ENCODE data around the gene CCDC159.
"Not testable (repeated sequence)": the region's sequence is repeated elsewhere in the genome, so short reads cannot be mapped to it uniquely, and the experiment has no call there.

The CCDC159 gene

DNA sequence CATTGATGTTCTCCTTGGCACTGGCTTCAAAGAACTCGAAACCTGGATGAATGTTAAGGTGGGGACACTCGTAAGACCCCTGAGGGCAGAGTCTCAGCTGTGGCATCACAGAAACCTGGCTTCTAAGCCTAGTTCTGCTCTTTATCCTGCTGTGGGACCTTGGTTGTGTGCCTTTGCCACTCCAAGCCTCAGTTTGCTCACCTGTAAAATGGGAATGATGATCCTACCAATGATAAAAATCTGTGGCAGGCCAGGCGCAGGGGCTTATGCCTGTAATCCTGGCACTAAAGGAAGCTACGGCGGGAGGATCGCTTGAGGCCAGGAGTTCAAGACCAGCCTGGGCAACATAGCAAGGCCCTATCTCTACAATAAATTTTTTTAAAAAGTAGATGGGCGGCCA is 20.8 kb upstream of the CCDC159 start:
- no peaks in the 10 kb centered on the region for H3K27me3 ChIP-seq
- peaks cover 3% of the 10 kb centered on the region; the same call in 1 of the 2 replicates for H3K36me3 ChIP-seq
- no peak for DNase-seq
- peaks cover 10% of the 10 kb centered on the region for H3K4me1 ChIP-seq
- no peaks in the 10 kb centered on the region for H3K9me3 ChIP-seq
- TF ChIP-seq, protein P1, sequence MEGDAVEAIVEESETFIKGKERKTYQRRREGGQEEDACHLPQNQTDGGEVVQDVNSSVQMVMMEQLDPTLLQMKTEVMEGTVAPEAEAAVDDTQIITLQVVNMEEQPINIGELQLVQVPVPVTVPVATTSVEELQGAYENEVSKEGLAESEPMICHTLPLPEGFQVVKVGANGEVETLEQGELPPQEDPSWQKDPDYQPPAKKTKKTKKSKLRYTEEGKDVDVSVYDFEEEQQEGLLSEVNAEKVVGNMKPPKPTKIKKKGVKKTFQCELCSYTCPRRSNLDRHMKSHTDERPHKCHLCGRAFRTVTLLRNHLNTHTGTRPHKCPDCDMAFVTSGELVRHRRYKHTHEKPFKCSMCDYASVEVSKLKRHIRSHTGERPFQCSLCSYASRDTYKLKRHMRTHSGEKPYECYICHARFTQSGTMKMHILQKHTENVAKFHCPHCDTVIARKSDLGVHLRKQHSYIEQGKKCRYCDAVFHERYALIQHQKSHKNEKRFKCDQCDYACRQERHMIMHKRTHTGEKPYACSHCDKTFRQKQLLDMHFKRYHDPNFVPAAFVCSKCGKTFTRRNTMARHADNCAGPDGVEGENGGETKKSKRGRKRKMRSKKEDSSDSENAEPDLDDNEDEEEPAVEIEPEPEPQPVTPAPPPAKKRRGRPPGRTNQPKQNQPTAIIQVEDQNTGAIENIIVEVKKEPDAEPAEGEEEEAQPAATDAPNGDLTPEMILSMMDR (IDR thresholded peaks at IDR 0.05; ENCODE audit: low read depth, low read length), result no peak
- no peak overlapping the region for H3K4me3 ChIP-seq (ENCODE audit: low read depth, low read length)

DNA sequence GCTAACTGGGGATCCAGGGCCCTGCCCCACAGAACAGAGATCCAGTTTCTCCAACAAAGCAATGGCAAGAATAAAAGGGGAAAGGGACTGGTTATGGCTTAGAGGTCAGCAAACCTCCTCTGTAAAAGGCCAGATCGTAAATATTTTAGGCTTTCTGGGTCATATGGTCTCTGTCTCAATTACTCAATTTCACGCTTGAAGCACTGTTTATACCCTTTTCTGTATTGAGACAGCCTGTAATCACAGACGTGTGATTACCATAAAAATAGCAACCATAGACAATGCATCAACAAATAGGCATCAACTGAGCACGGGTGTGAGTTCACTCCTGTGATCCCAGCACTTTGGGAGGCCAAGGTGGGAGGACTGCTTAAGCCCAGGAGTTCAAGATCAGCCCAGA is 16.2 kb upstream of the CCDC159 start:
- H3K27me3 ChIP-seq, result no peaks in the 10 kb centered on the region
- H3K4me3 ChIP-seq (ENCODE audit: low read depth, low read length), result no peak overlapping the region
- peaks cover 6% of the 10 kb centered on the region for H3K36me3 ChIP-seq
- no peaks in the 10 kb centered on the region for H3K9me3 ChIP-seq
- DNase-seq, result no peak
- H3K4me1 ChIP-seq, result no peaks in the 10 kb centered on the region
- TF ChIP-seq, protein P1 (IDR thresholded peaks at IDR 0.05; ENCODE audit: low read depth, low read length), result no peak

DNA sequence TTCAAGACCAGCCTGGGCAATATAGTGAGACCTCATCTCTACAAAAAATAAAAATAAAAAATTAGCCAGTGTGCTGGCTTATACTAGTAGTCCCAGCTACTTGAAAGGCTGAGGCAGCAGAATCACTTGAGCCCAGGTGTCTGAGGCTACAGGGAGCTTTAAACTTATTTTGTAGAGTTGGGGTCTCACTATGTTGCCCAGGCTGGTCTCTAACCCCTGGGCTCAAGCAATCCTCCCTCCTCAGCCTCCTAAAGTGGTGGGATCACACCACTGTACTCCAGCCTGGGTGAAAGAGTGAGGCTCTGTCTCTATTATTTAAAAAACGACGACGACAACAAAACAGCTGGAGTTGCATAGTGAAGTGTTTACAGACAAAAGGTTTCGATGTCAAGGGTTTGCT is 14.8 kb upstream of the CCDC159 start:
- no peak overlapping the region for H3K4me3 ChIP-seq (ENCODE audit: low read depth, low read length)
- H3K27me3 ChIP-seq, result no peaks in the 10 kb centered on the region
- no peaks in the 10 kb centered on the region for H3K9me3 ChIP-seq
- peaks cover 4% of the 10 kb centered on the region for H3K36me3 ChIP-seq
- no peak for DNase-seq
- TF ChIP-seq, protein P1 (IDR thresholded peaks at IDR 0.05; ENCODE audit: low read depth, low read length), result no peak
- no peaks in the 10 kb centered on the region for H3K4me1 ChIP-seq

DNA sequence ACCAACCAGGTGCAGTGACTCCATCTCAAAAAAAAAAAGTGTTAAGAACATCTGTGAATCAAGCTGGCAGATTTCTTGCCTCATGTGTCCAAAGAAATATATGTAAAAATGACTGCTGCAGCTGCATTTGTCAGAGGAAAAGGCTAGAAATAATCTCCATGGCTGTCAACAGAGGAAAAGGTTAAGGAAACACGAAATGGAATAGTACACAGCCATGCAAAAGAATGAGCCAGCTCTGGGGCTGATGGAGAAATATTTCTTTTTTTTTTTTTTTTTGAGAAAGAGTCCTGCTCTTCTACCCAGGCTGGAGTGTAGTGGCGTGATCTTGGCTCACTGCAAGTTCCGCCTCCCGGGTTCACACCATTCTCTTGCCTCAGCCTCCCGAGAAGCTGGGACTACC is 13.5 kb upstream of the CCDC159 start:
- Histone ChIP-seq H3K4me1 (no peaks in the 10 kb centered on the region), H3K4me3 (ENCODE audit: low read depth, low read length) (no peak overlapping the region), H3K9me3 (no peaks in the 10 kb centered on the region), H3K36me3 (peaks cover 4% of the 10 kb centered on the region), H3K27me3 (no peaks in the 10 kb centered on the region)
- TF ChIP-seq, protein P1 (IDR thresholded peaks at IDR 0.05; ENCODE audit: low read depth, low read length), result no peak
- no peak for DNase-seq

DNA sequence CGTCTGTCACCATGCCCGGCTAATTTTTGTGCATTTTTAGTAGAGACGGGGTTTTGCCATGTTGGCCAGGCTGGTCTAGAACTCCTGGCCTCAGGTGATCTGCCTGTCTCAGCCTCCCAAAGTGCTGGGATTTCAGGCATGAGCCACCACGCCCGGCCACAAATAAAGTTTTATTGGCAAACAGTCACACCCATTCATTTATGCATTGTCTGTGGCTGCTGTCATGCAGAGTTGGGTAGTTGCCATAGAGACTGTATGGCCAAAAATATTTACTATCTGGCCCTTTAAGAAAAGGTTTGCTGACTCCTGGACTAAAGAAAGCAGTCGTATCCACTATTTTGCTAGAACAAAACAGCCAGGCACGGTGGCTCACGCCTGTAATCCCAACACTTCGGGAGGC is 12.5 kb upstream of the CCDC159 start:
- not testable (repeated sequence) for H3K4me1 ChIP-seq

DNA sequence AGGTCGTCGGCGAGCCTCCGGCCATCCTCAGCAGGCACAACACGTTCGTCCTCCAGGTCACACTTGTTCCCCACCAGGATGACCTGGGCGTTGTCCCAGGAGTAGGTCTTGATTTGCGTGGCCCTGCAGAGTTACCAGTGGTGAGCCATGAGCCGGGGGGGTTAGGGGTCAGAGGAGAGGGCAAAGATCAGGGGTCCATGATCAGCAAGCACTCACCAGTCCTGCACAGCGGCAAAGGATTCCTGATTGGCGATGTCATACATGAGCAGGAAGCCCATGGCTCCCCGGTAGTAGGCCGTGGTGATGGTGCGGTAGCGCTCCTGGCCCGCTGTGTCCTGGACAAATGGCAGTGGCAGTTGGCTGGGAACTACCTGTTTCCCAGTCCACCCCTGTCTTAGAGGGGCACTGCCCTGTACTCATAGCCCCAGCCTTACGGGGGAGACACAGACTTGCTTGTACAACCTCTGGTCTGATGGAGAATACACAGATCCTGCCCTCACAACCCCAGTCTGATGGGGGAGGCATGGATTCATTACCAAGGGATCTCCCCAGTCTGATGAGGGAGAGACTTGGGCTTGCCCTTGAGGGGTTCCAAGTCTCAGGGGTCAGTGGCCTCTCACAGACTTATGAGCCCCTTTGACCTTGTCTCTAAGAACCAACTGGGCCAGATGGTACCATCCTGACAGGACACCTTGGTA is 10.7 kb upstream of the CCDC159 start:
- peaks cover 4% of the 10 kb centered on the region for H3K36me3 ChIP-seq
- no peak overlapping the region for H3K4me3 ChIP-seq (ENCODE audit: low read depth, low read length)
- TF ChIP-seq, protein P1 (IDR thresholded peaks at IDR 0.05; ENCODE audit: low read depth, low read length), result no peak

More for the DNA sequence above, 12.5 kb upstream of the CCDC159 start:
- DNase-seq; H3K4me3 ChIP-seq (ENCODE audit: low read depth, low read length); H3K9me3 ChIP-seq; H3K27me3 ChIP-seq; H3K36me3 ChIP-seq: not testable (repeated sequence)

More for the DNA sequence above, 10.7 kb upstream of the CCDC159 start:
- no peaks in the 10 kb centered on the region for H3K4me1 ChIP-seq
- DNase-seq, result no peak
- no peaks in the 10 kb centered on the region for H3K27me3 ChIP-seq
- no peaks in the 10 kb centered on the region for H3K9me3 ChIP-seq
